ENCODE data around the gene CFAP61.
"Not testable (repeated sequence)": the region's sequence is repeated elsewhere in the genome, so short reads cannot be mapped to it uniquely, and the experiment has no call there.

Gene CFAP61

GRCh38 chr20:20094410-20094809, 42.1 kb downstream of the CFAP61 start:
- Mint-ChIP-seq H3K4me3 (no peak overlapping the region), H3K27me3 (peaks cover 9% of the 10 kb centered on the region), H3K4me1 (ENCODE audit: low read depth) (no peaks in the 10 kb centered on the region), H3K36me3 (no peaks in the 10 kb centered on the region), H3K9me3 (ENCODE audit: low read depth) (no peaks in the 10 kb centered on the region), H3K27ac (no peak overlapping the region)

- H3K9me3 Mint-ChIP-seq (ENCODE audit: low read depth), result no peaks in the 10 kb centered on the region
- no peaks in the 10 kb centered on the region for H3K36me3 Mint-ChIP-seq
- no peak overlapping the region for H3K4me3 Mint-ChIP-seq
- H3K27me3 Mint-ChIP-seq, result peaks cover 9% of the 10 kb centered on the region
- H3K4me1 Mint-ChIP-seq (ENCODE audit: low read depth), result no peaks in the 10 kb centered on the region
- no peak overlapping the region for H3K27ac Mint-ChIP-seq
Observed at GRCh38 chr20:20095114-20095872, 43.0 kb downstream of the CFAP61 start.

- Mint-ChIP-seq H3K27ac (no peak overlapping the region), H3K27me3 (peaks cover 9% of the 10 kb centered on the region), H3K4me1 (ENCODE audit: low read depth) (no peaks in the 10 kb centered on the region), H3K4me3 (no peak overlapping the region), H3K9me3 (ENCODE audit: low read depth) (no peaks in the 10 kb centered on the region), H3K36me3 (no peaks in the 10 kb centered on the region)
Observed at GRCh38 chr20:20096421-20096820, 44.1 kb downstream of the CFAP61 start.

- Mint-ChIP-seq H3K36me3 (no peaks in the 10 kb centered on the region), H3K27ac (no peak overlapping the region), H3K4me3 (no peak overlapping the region)
Observed at GRCh38 chr20:20100881-20101280, 48.5 kb downstream of the CFAP61 start.

GRCh38 chr20:20102163-20102562, 49.8 kb downstream of the CFAP61 start:
- Mint-ChIP-seq H3K27me3 (peaks cover 10% of the 10 kb centered on the region), H3K9me3 (ENCODE audit: low read depth) (no peaks in the 10 kb centered on the region), H3K27ac (no peak overlapping the region), H3K36me3 (no peaks in the 10 kb centered on the region), H3K4me1 (ENCODE audit: low read depth) (no peaks in the 10 kb centered on the region), H3K4me3 (no peak overlapping the region)

More at GRCh38 chr20:20100881-20101280, 48.5 kb downstream of the CFAP61 start:
- Mint-ChIP-seq H3K9me3 (ENCODE audit: low read depth) (no peaks in the 10 kb centered on the region), H3K27me3 (peaks cover 4% of the 10 kb centered on the region), H3K4me1 (ENCODE audit: low read depth) (no peaks in the 10 kb centered on the region)

- no peak overlapping the region for H3K27ac Mint-ChIP-seq
- no peak overlapping the region for H3K4me3 Mint-ChIP-seq
- peaks cover 9% of the 10 kb centered on the region for H3K27me3 Mint-ChIP-seq
- H3K36me3 Mint-ChIP-seq, result no peaks in the 10 kb centered on the region
- no peaks in the 10 kb centered on the region for H3K9me3 Mint-ChIP-seq (ENCODE audit: low read depth)
- no peaks in the 10 kb centered on the region for H3K4me1 Mint-ChIP-seq (ENCODE audit: low read depth)
Observed at GRCh38 chr20:20102716-20103258, 50.5 kb downstream of the CFAP61 start.

- H3K4me1 Mint-ChIP-seq (ENCODE audit: low read depth), result no peaks in the 10 kb centered on the region
- no peak overlapping the region for H3K4me3 Mint-ChIP-seq
- H3K36me3 Mint-ChIP-seq, result no peaks in the 10 kb centered on the region
- H3K27me3 Mint-ChIP-seq, result peaks cover 7% of the 10 kb centered on the region
- no peaks in the 10 kb centered on the region for H3K9me3 Mint-ChIP-seq (ENCODE audit: low read depth)
- no peak overlapping the region for H3K27ac Mint-ChIP-seq
Observed at GRCh38 chr20:20103486-20103885, 51.2 kb downstream of the CFAP61 start.

GRCh38 chr20:20123187-20123586, 70.9 kb downstream of the CFAP61 start:
- H3K36me3 Mint-ChIP-seq; H3K9me3 Mint-ChIP-seq (ENCODE audit: low read depth); H3K4me3 Mint-ChIP-seq; H3K4me1 Mint-ChIP-seq (ENCODE audit: low read depth); H3K27ac Mint-ChIP-seq: not testable (repeated sequence)
- peaks cover 14% of the 10 kb centered on the region for H3K27me3 Mint-ChIP-seq

GRCh38 chr20:20130399-20130798, 78.1 kb downstream of the CFAP61 start:
- H3K4me1 Mint-ChIP-seq (ENCODE audit: low read depth), result no peaks in the 10 kb centered on the region
- H3K4me3 Mint-ChIP-seq, result no peak overlapping the region
- H3K27me3 Mint-ChIP-seq, result peaks cover 22% of the 10 kb centered on the region
- H3K27ac Mint-ChIP-seq, result no peak overlapping the region
- peaks cover 7% of the 10 kb centered on the region for H3K9me3 Mint-ChIP-seq (ENCODE audit: low read depth)
- H3K36me3 Mint-ChIP-seq, result no peaks in the 10 kb centered on the region

GRCh38 chr20:20134941-20135575, 82.7 kb downstream of the CFAP61 start:
- Mint-ChIP-seq H3K9me3 (ENCODE audit: low read depth) (peaks cover 7% of the 10 kb centered on the region), H3K36me3 (no peaks in the 10 kb centered on the region), H3K27me3 (peaks cover 13% of the 10 kb centered on the region), H3K4me3 (no peak overlapping the region), H3K4me1 (ENCODE audit: low read depth) (no peaks in the 10 kb centered on the region), H3K27ac (no peak overlapping the region)

- Mint-ChIP-seq H3K27ac (no peak overlapping the region), H3K27me3 (peaks cover 8% of the 10 kb centered on the region)
Observed at GRCh38 chr20:20136313-20136712, 84.0 kb downstream of the CFAP61 start.

GRCh38 chr20:20137851-20138250, 85.5 kb downstream of the CFAP61 start:
- Mint-ChIP-seq H3K27me3 (peaks cover 8% of the 10 kb centered on the region), H3K9me3 (ENCODE audit: low read depth) (peaks cover 5% of the 10 kb centered on the region), H3K4me1 (ENCODE audit: low read depth) (no peaks in the 10 kb centered on the region), H3K36me3 (no peaks in the 10 kb centered on the region), H3K4me3 (no peak overlapping the region), H3K27ac (no peak overlapping the region)

More at GRCh38 chr20:20136313-20136712, 84.0 kb downstream of the CFAP61 start:
- Mint-ChIP-seq H3K36me3 (no peaks in the 10 kb centered on the region), H3K9me3 (ENCODE audit: low read depth) (peaks cover 7% of the 10 kb centered on the region), H3K4me3 (no peak overlapping the region), H3K4me1 (ENCODE audit: low read depth) (no peaks in the 10 kb centered on the region)

- Mint-ChIP-seq H3K36me3 (no peaks in the 10 kb centered on the region), H3K4me1 (ENCODE audit: low read depth) (no peaks in the 10 kb centered on the region), H3K27me3 (peaks cover 6% of the 10 kb centered on the region), H3K9me3 (ENCODE audit: low read depth) (no peaks in the 10 kb centered on the region), H3K27ac (no peak overlapping the region), H3K4me3 (no peak overlapping the region)
Observed at GRCh38 chr20:20138301-20139064, 86.2 kb downstream of the CFAP61 start.

- Mint-ChIP-seq H3K4me3 (no peak overlapping the region), H3K9me3 (ENCODE audit: low read depth) (peaks cover 3% of the 10 kb centered on the region), H3K27ac (no peak overlapping the region), H3K4me1 (ENCODE audit: low read depth) (no peaks in the 10 kb centered on the region), H3K27me3 (peaks cover 6% of the 10 kb centered on the region), H3K36me3 (no peaks in the 10 kb centered on the region)
Observed at GRCh38 chr20:20139403-20139802, 87.1 kb downstream of the CFAP61 start.

GRCh38 chr20:20143165-20143564, 90.8 kb downstream of the CFAP61 start:
- Mint-ChIP-seq H3K9me3 (ENCODE audit: low read depth) (peaks cover 12% of the 10 kb centered on the region), H3K4me3 (no peak overlapping the region), H3K4me1 (ENCODE audit: low read depth) (no peaks in the 10 kb centered on the region), H3K36me3 (no peaks in the 10 kb centered on the region), H3K27me3 (peaks cover 6% of the 10 kb centered on the region), H3K27ac (no peak overlapping the region)
